HCT116 (cell line): Measurements from ENCODE around the gene PGS1. TPM values are rescaled to one million over a fixed set of nuclear protein-coding genes. Genes with fewer than 3 reads are reported as not detected.
A peak's percentile ranks its signal among the peaks of the same experiment; 100 is the strongest.

Experiments
- ATAC-seq: fragments of 200-7000 bp; cut with Tn5 transposase; 2 replicates; pipeline ENCODE4 v1.9.1; 2020; ENCODE audit warnings: mild to moderate bottlenecking, moderate library complexity
- BruUV-seq: library from RNA; stranded (reverse); fragments of 400-500 nt; replicated peaks from 2 replicates; lab custom pipeline; 2021; lab: Mats Ljungman, UMichigan
- CTCF ChIA-PET: fragments of 300-600 bp; sonication (Branson Sonifier 250); formaldehyde crosslinking; loops from one replicate; lab custom pipeline; 2021; ENCODE audit warnings: antibody characterized with exemption; lab: Charles Lee
- POLR2A ChIA-PET: fragments of 300-600, 350-600 bp; sonication (Branson Sonifier 250); formaldehyde crosslinking; loops from one replicate; lab custom pipeline; 2021; ENCODE audit warnings: antibody characterized with exemption; lab: Charles Lee
- RAD21 ChIA-PET, 2 experiments: fragments of 300-600 bp; sonication (Branson Sonifier 250); formaldehyde crosslinking; loops; one replicate each; lab custom pipeline; 2023; ENCODE audit warnings: low total read pairs in 2 of 2; ENCODE audit not compliant: uncharacterized antibody in 2 of 2, unreplicated experiment in 2 of 2, low non-redundant PET in 1 of 2; lab: Charles Lee
- DNase-seq: peaks from one replicate; pipeline ENCODE4 v3.0.0-alpha.2; 2010; ENCODE audit warnings: low read depth, low spot score
- H2AFZ ChIP-seq: fragments of 200-600 bp; shearing (Covaris generic), sonication (generic); 2 replicates; pipeline ENCODE4 v1.6.1; 2017; ENCODE audit warnings: low read depth, mixed run types, mixed read lengths, antibody characterized with exemption, low read length; ENCODE audit not compliant: poor library complexity, severe bottlenecking
- H3K27ac ChIP-seq: 2 replicates; pipeline ENCODE4 v1.5.1; 2012; ENCODE audit warnings: low read depth, low read length
- H3K27me3 ChIP-seq: fragments of 200-600 bp; sonication (generic); 2 replicates; pipeline ENCODE4 v1.6.1; 2016; ENCODE audit warnings: mixed run types, low read length, mixed read lengths; ENCODE audit not compliant: insufficient read depth
- H3K36me3 ChIP-seq, 2 experiments: fragments of 200-500 bp in 1 of 2; fragments of 200-600 bp in 1 of 2; sonication (Bioruptor generic) in 1 of 2; sonication (generic) in 1 of 2; 2 replicates each; pipeline versions ENCODE4 v1.5.1 to v1.6.1; 2014 to 2016; ENCODE audit warnings: low read length in 2 of 2, inconsistent platforms in 1 of 2, mixed read lengths in 1 of 2, mixed run types in 1 of 2; ENCODE audit not compliant: insufficient read depth in 2 of 2, control insufficient read depth in 1 of 2
- H3K4me1 ChIP-seq, 2 experiments: fragments of 200-600 bp in 1 of 2; sonication (generic) in 1 of 2; 2 replicates each; pipeline versions ENCODE4 v1.5.1 to v1.6.1; 2012 to 2017; ENCODE audit warnings: low read length in 2 of 2, inconsistent platforms in 1 of 2, mild to moderate bottlenecking in 1 of 2, mixed read lengths in 1 of 2, mixed run types in 1 of 2, moderate library complexity in 1 of 2; ENCODE audit not compliant: insufficient read depth in 2 of 2, control insufficient read depth in 1 of 2
- H3K4me2 ChIP-seq: fragments of 200-600 bp; sonication (generic); 2 replicates; pipeline ENCODE4 v1.6.1; 2017; ENCODE audit warnings: mixed run types, low read length, mixed read lengths
- H3K4me3 ChIP-seq, 2 experiments: fragments of 200-600 bp in 1 of 2; sonication (generic) in 1 of 2; replicated peaks in 1 of 2; 2 replicates each; pipeline ENCODE4 v1.5.1; 2011 to 2016; ENCODE audit warnings: low read length in 2 of 2, control low read depth in 1 of 2, low read depth in 1 of 2, mild to moderate bottlenecking in 1 of 2, mixed read lengths in 1 of 2, mixed run types in 1 of 2
- H3K79me2 ChIP-seq: fragments of 200-600 bp; sonication (generic); 2 replicates; pipeline ENCODE4 v1.6.1; 2017; ENCODE audit warnings: mild to moderate bottlenecking, mixed run types, low read length, moderate library complexity, mixed read lengths; ENCODE audit not compliant: insufficient read depth
- H3K9ac ChIP-seq: fragments of 200-600 bp; sonication (generic); 2 replicates; pipeline ENCODE4 v1.6.1; 2016; ENCODE audit warnings: low read length, mixed read lengths
- H3K9me2 ChIP-seq: fragments of 200-600 bp; sonication (generic), shearing (Covaris generic); 2 replicates; pipeline ENCODE4 v1.6.1; 2017; ENCODE audit warnings: mixed run types, mild to moderate bottlenecking, moderate library complexity; ENCODE audit not compliant: insufficient read depth
- H3K9me3 ChIP-seq, 2 experiments: fragments of 200-500 bp in 1 of 2; fragments of 200-600 bp in 1 of 2; sonication (Bioruptor generic) in 1 of 2; sonication (generic) in 1 of 2; 2 replicates each; pipeline ENCODE4 v1.6.1; 2014 to 2017; ENCODE audit warnings: low read length in 2 of 2, mixed read lengths in 2 of 2, inconsistent platforms in 1 of 2, low read depth in 1 of 2, mild to moderate bottlenecking in 1 of 2, mixed run types in 1 of 2, moderate library complexity in 1 of 2; ENCODE audit not compliant: control insufficient read depth in 1 of 2, insufficient read depth in 1 of 2
- H4K20me1 ChIP-seq: fragments of 200-600 bp; sonication (generic), shearing (Covaris generic); 2 replicates; pipeline ENCODE4 v1.6.1; 2017; ENCODE audit warnings: mixed run types, mild to moderate bottlenecking, moderate library complexity; ENCODE audit not compliant: insufficient read depth
- CBX3 ChIP-seq: IDR thresholded peaks from 2 replicates; pipeline ENCODE4 v1.6.1; 2012; ENCODE audit warnings: low read depth
- CEBPB ChIP-seq: IDR thresholded peaks from 2 replicates; pipeline ENCODE4 v1.6.1; 2012; ENCODE audit warnings: low read depth
- CTCF ChIP-seq, 3 experiments: fragments of 200-600 bp in 1 of 3; sonication (generic) in 1 of 3; IDR thresholded peaks in 2 of 3; conservative IDR thresholded peaks in 1 of 3; 2 replicates each; pipeline ENCODE4 v1.5.1; 2012 to 2017; ENCODE audit warnings: low read depth in 2 of 3, low read length in 2 of 3, antibody characterized with exemption in 1 of 3, borderline replicate concordance in 1 of 3, control low read depth in 1 of 3, mild to moderate bottlenecking in 1 of 3, mixed read lengths in 1 of 3, mixed run types in 1 of 3, moderate library complexity in 1 of 3; ENCODE audit not compliant: insufficient read depth in 1 of 3
- RAD21 ChIP-seq: IDR thresholded peaks from 2 replicates; pipeline ENCODE4 v1.6.1; 2012; ENCODE audit warnings: low read depth, mild to moderate bottlenecking
- REST ChIP-seq: IDR thresholded peaks from 2 replicates; pipeline ENCODE4 v1.6.1; 2012; ENCODE audit warnings: low read depth
- YY1 ChIP-seq: IDR thresholded peaks from 2 replicates; pipeline ENCODE4 v1.6.1; 2011; ENCODE audit warnings: low read length, low read depth, moderate library complexity, mild to moderate bottlenecking; ENCODE audit not compliant: insufficient replicate concordance; ENCODE audit errors: extremely low read depth
- intact Hi-C: fragments of 100-400 bp; cut with micrococcal nuclease; formaldehyde crosslinking; loops from 2 replicates; pipeline ENCODE4 v1.10.0; 2022
- total RNA-seq: library from RNA; stranded (reverse); gene quantifications from one replicate; pipeline ENCODE4 v1.2.1, GENCODE V29; 2021; ENCODE audit not compliant: unreplicated experiment

PGS1 gene
- total RNA-seq, 1 experiment from 2014 or later = 44.4 TPM

- Histone ChIP-seq H3K4me2 (no peak overlapping the region), H3K27me3 (no peaks in the 10 kb centered on the region), H3K9ac (no peak overlapping the region), H3K4me3 (no peak overlapping the region), H3K36me3 (peaks cover 30 to 45% of the 10 kb centered on the region in 2 experiments; a peak in 3 of 4 replicates), H3K79me2 (peaks cover 24% of the 10 kb centered on the region), H3K9me2 (no peaks in the 10 kb centered on the region), H3K9me3 (no peaks in the 10 kb centered on the region), H3K4me1 (no peaks in the 10 kb centered on the region), H4K20me1 (peaks cover 6% of the 10 kb centered on the region; the same call in 1 of the 2 replicates), H3K27ac (no peak overlapping the region), H2AFZ (no peak overlapping the region)
- ChIA-PET POLR2A (interaction anchor here (1.2 to 2.4 kb wide), 2 partner anchors 61 to 133 kb away, joined by 4 to 9 read pairs; no protein-coding TSS in a partner anchor), RAD21 (interaction anchor here (0.5 to 2.0 kb wide), 9 partner anchors 61 to 282 kb away, joined by 3 to 12 read pairs (median 5); no protein-coding TSS in a partner anchor), CTCF (interaction anchor here (0.6 to 3.3 kb wide), 28 partner anchors 9 to 403 kb away, joined by 3 to 61 read pairs (median 5); partner anchors contain the start of genes AFMID and TK1)
- peak; percentile 95 for ATAC-seq
- intact Hi-C loops = loop anchor here (1.0 to 10.0 kb wide), 5 partner anchors 61 to 337 kb away; partner anchors contain the start of gene SOCS3
- BruUV-seq = no TSS peak
- TF ChIP-seq REST = no peak
- peak; percentile 98 to 100 (median 100) for TF ChIP-seq CTCF (IDR thresholded peaks at IDR 0.05 in 2 of 3, conservative IDR thresholded peaks at IDR 0.05 in 1 of 3; ENCODE audit: borderline replicate concordance in 1 of 3, insufficient read depth in 1 of 3, low read depth in 2 of 3, low read length in 2 of 3)
- peak; percentile 98 for TF ChIP-seq RAD21
- TF ChIP-seq YY1 = no peak
- no peak for TF ChIP-seq CBX3
- no peak for TF ChIP-seq CEBPB
- DNase-seq = peak; percentile 51
These were observed 43.3 kb downstream of the PGS1 start for GRCh38 chr17:78421534-78422266.
